GM18508 (cell line): ENCODE results near the gene LZTR1.

Source experiments
- ATAC-seq: cut with Tn5 transposase; IDR thresholded peaks from one replicate; pipeline ENCODE4 v1.9.1; 2021; ENCODE audit warnings: moderate number of reproducible peaks; ENCODE audit not compliant: insufficient read depth, unreplicated experiment

Gene LZTR1

GRCh38 chr22:20949698-20950183 is 32.4 kb upstream of the LZTR1 start:
- no peak for ATAC-seq

GRCh38 chr22:20951151-20951931 is 30.8 kb upstream of the LZTR1 start:
- ATAC-seq, result no peak

GRCh38 chr22:20951932-20952380 is 30.1 kb upstream of the LZTR1 start:
- no peak for ATAC-seq

- no peak for ATAC-seq
These were observed 29.4 kb upstream of the LZTR1 start for GRCh38 chr22:20952544-20953341.

GRCh38 chr22:20953342-20953608 is 28.8 kb upstream of the LZTR1 start:
- no peak for ATAC-seq

GRCh38 chr22:20953668-20954500 is 28.2 kb upstream of the LZTR1 start:
- ATAC-seq, result no peak

GRCh38 chr22:20955548-20955947 is 26.5 kb upstream of the LZTR1 start:
- ATAC-seq, result no peak

- ATAC-seq, result no peak
These were observed 25.6 kb upstream of the LZTR1 start for GRCh38 chr22:20956258-20957101.

- ATAC-seq, result no peak
These were observed 24.9 kb upstream of the LZTR1 start for GRCh38 chr22:20957102-20957682.

- ATAC-seq, result no peak
These were observed 24.2 kb upstream of the LZTR1 start for GRCh38 chr22:20957683-20958431.

GRCh38 chr22:20959578-20960461 is 22.3 kb upstream of the LZTR1 start:
- ATAC-seq, result no peak

GRCh38 chr22:20960609-20961008 is 21.5 kb upstream of the LZTR1 start:
- ATAC-seq, result no peak

- no peak for ATAC-seq
These were observed 19.6 kb upstream of the LZTR1 start for GRCh38 chr22:20962491-20962945.

GRCh38 chr22:20963201-20964052 is 18.7 kb upstream of the LZTR1 start:
- no peak for ATAC-seq

GRCh38 chr22:20964090-20964798 is 17.9 kb upstream of the LZTR1 start:
- no peak for ATAC-seq

GRCh38 chr22:20964799-20965103 is 17.3 kb upstream of the LZTR1 start:
- ATAC-seq, result no peak
